Panc1 (cell line): Measurements from ENCODE around the gene MAG. TPM values are rescaled to one million over a fixed set of nuclear protein-coding genes. Genes with fewer than 3 reads are reported as not detected.

Experiments
- ATAC-seq: fragments of 200-7000 bp; cut with Tn5 transposase; 2 replicates; pipeline ENCODE4 v1.9.1; 2020; ENCODE audit warnings: mild to moderate bottlenecking, moderate library complexity
- BruUV-seq: library from RNA; stranded (reverse); fragments of 400-500 nt; replicated peaks from 2 replicates; lab custom pipeline; 2021; lab: Mats Ljungman, UMichigan
- CTCF ChIA-PET: fragments of 300-600 bp; sonication (Branson Sonifier 250); formaldehyde crosslinking; loops from one replicate; lab custom pipeline; 2022; ENCODE audit warnings: antibody characterized with exemption; lab: Charles Lee
- POLR2A ChIA-PET: fragments of 300-600 bp; sonication (Branson Sonifier 250); formaldehyde crosslinking; loops from one replicate; lab custom pipeline; 2022; ENCODE audit warnings: antibody characterized with exemption; lab: Charles Lee
- DNase-seq: peaks from one replicate; pipeline ENCODE4 v3.0.0-alpha.2; 2010; ENCODE audit warnings: low read depth, low spot score
- H3K27ac ChIP-seq: 2 replicates; pipeline ENCODE4 v1.5.1; 2011; ENCODE audit warnings: mild to moderate bottlenecking, low read length, inconsistent platforms
- H3K27me3 ChIP-seq: fragments of 200-500 bp; sonication (Bioruptor generic); 2 replicates; pipeline ENCODE4 v1.6.0; 2014; ENCODE audit warnings: low read length, inconsistent platforms; ENCODE audit not compliant: control insufficient read depth, insufficient read depth
- H3K36me3 ChIP-seq: fragments of 200-500 bp; sonication (Bioruptor generic); 2 replicates; pipeline ENCODE4 v1.5.1; 2014; ENCODE audit warnings: inconsistent platforms, mild to moderate bottlenecking, low read length, moderate library complexity; ENCODE audit not compliant: control insufficient read depth, insufficient read depth
- H3K4me1 ChIP-seq: 2 replicates; pipeline ENCODE4 v1.5.1; 2011; ENCODE audit warnings: inconsistent platforms, mild to moderate bottlenecking, low read length, moderate library complexity; ENCODE audit not compliant: control insufficient read depth, insufficient read depth
- H3K4me3 ChIP-seq, 2 experiments: 2 replicates each; pipeline ENCODE4 v1.5.1; 2011 to 2012; ENCODE audit warnings: low read depth in 2 of 2, low read length in 2 of 2, mild to moderate bottlenecking in 2 of 2, inconsistent platforms in 1 of 2, moderate library complexity in 1 of 2
- H3K9me3 ChIP-seq: fragments of 200-500 bp; sonication (Bioruptor generic); 2 replicates; pipeline ENCODE4 v1.5.1; 2014; ENCODE audit warnings: low read depth, mild to moderate bottlenecking, inconsistent platforms, low read length, moderate library complexity; ENCODE audit not compliant: control insufficient read depth, insufficient read depth
- CTCF ChIP-seq: fragments of 450-650 bp; IDR thresholded peaks from 2 replicates; pipeline ENCODE4 v1.5.1; 2017; ENCODE audit warnings: mild to moderate bottlenecking
- POLR2AphosphoS5 ChIP-seq: IDR thresholded peaks from 2 replicates; pipeline ENCODE4 v1.6.1; 2012; ENCODE audit warnings: mild to moderate bottlenecking, low read depth, low read length, moderate library complexity
- SIN3A ChIP-seq: IDR thresholded peaks from 2 replicates; pipeline ENCODE4 v1.6.1; 2012; ENCODE audit warnings: low read depth, mild to moderate bottlenecking, low read length, moderate library complexity, borderline replicate concordance; ENCODE audit not compliant: insufficient read depth
- TCF7L2 ChIP-seq: IDR thresholded peaks from 2 replicates; pipeline ENCODE4 v1.6.1; 2011; ENCODE audit warnings: mild to moderate bottlenecking, low read depth, low read length, inconsistent platforms
- in situ Hi-C: cut with HindIII; loops from 2 replicates; pipeline ENCODE4 v1.10.0; 2016; ENCODE audit warnings: low sequenced_read_pairs, low pct_unique_long_range_greater_than_20kb
- intact Hi-C: fragments of 100-400 bp; cut with micrococcal nuclease; formaldehyde crosslinking; loops from one replicate; pipeline ENCODE4 v1.10.0; 2022; ENCODE audit not compliant: unreplicated experiment
- total RNA-seq: library from RNA; stranded (reverse); gene quantifications from one replicate; pipeline ENCODE4 v1.2.1, GENCODE V29; 2021; ENCODE audit not compliant: unreplicated experiment
- TF ChIP-seq, protein P1 (sequence below), 2 experiments: IDR thresholded peaks; 2 replicates each; pipeline ENCODE4 v1.6.1; 2011 to 2012; ENCODE audit warnings: low read depth in 2 of 2, control low read depth in 1 of 2, low read length in 1 of 2, mild to moderate bottlenecking in 1 of 2, moderate library complexity in 1 of 2; ENCODE audit not compliant: insufficient read depth in 1 of 2

Gene MAG
- total RNA-seq, 1 experiment from 2014 or later = not detected

DNA sequence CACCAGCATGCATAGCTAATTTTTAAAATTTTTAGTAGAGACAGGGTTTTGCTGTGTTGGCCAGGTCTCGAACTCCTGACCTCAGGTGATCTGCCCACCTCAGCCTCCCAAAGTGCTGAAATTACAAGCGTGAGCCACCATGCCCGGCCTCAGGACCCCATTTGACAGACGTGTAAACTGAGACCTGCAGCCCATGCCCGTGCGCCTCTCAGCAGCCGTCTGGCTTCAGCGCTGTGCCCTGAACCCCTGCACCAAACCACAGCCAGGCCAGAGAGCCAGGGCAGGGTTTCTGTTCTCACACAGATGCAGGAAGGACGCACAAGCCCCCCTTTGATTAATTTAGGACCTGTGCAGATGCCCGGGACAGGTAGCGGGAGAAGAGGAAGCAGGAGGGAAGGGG is 48.5 kb downstream of the MAG start:
- TF ChIP-seq, protein P1, sequence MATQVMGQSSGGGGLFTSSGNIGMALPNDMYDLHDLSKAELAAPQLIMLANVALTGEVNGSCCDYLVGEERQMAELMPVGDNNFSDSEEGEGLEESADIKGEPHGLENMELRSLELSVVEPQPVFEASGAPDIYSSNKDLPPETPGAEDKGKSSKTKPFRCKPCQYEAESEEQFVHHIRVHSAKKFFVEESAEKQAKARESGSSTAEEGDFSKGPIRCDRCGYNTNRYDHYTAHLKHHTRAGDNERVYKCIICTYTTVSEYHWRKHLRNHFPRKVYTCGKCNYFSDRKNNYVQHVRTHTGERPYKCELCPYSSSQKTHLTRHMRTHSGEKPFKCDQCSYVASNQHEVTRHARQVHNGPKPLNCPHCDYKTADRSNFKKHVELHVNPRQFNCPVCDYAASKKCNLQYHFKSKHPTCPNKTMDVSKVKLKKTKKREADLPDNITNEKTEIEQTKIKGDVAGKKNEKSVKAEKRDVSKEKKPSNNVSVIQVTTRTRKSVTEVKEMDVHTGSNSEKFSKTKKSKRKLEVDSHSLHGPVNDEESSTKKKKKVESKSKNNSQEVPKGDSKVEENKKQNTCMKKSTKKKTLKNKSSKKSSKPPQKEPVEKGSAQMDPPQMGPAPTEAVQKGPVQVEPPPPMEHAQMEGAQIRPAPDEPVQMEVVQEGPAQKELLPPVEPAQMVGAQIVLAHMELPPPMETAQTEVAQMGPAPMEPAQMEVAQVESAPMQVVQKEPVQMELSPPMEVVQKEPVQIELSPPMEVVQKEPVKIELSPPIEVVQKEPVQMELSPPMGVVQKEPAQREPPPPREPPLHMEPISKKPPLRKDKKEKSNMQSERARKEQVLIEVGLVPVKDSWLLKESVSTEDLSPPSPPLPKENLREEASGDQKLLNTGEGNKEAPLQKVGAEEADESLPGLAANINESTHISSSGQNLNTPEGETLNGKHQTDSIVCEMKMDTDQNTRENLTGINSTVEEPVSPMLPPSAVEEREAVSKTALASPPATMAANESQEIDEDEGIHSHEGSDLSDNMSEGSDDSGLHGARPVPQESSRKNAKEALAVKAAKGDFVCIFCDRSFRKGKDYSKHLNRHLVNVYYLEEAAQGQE (IDR thresholded peaks at IDR 0.05; ENCODE audit: insufficient read depth in 1 of 2, low read depth in 2 of 2, low read length in 1 of 2) = no peak
- TF ChIP-seq CTCF = no peak
- no peak for TF ChIP-seq POLR2AphosphoS5
- no peak for TF ChIP-seq TCF7L2
- TF ChIP-seq SIN3A = no peak
- Histone ChIP-seq H3K9me3 (no peaks in the 10 kb centered on the region), H3K4me3 (no peak overlapping the region), H3K36me3 (no peaks in the 10 kb centered on the region), H3K4me1 (no peaks in the 10 kb centered on the region), H3K27me3 (no peaks in the 10 kb centered on the region), H3K27ac (no peak overlapping the region)
- POLR2A ChIA-PET = no interaction called here
- intact Hi-C loops = no loop called here
- ATAC-seq (no peak), DNase-seq (no peak)
- in situ Hi-C loops = no loop called here
- BruUV-seq = no TSS peak
- CTCF ChIA-PET = no interaction called here

GRCh38 chr19:35341006-35341405 is 49.0 kb downstream of the MAG start:
- POLR2A ChIA-PET = no interaction called here
- no peak for TF ChIP-seq POLR2AphosphoS5
- Histone ChIP-seq H3K9me3 (no peaks in the 10 kb centered on the region), H3K27me3 (no peaks in the 10 kb centered on the region; the same call in 1 of the 2 replicates), H3K27ac (no peak overlapping the region), H3K36me3 (no peaks in the 10 kb centered on the region), H3K4me1 (no peaks in the 10 kb centered on the region), H3K4me3 (no peak overlapping the region)
- in situ Hi-C loops (no loop called here), intact Hi-C loops (no loop called here)
- BruUV-seq = no TSS peak
- DNase-seq = no peak
- CTCF ChIA-PET = no interaction called here
- no peak for ATAC-seq

DNA sequence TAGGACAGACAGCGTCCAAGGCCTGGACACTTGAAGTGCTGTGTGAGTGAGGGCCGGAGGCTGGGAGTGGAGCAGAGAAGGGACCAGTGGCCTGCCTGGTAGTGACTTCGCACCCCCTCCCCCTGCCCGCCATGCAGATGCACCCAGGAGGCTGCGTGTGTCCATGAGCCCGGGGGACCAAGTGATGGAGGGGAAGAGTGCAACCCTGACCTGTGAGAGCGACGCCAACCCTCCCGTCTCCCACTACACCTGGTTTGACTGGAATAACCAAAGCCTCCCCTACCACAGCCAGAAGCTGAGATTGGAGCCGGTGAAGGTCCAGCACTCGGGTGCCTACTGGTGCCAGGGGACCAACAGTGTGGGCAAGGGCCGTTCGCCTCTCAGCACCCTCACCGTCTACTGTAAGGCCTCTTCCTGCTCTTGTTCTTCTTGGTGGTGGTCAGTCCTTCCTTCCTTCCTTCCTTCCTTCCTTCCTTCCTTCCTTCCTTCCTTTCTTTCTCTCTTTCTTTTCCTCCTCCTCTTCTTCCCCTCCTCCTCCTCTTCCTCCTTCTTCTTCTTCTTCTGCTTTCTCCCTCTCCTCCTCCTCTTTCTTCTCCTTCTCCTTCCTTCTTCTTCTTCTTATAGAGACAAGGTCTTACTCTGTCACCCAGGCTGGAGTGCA is 49.7 kb downstream of the MAG start:
- in situ Hi-C loops = no loop called here
- POLR2A ChIA-PET = no interaction called here
- no TSS peak for BruUV-seq

More for the DNA sequence above, 49.7 kb downstream of the MAG start:
- H3K27me3 ChIP-seq = no peaks in the 10 kb centered on the region; the same call in 1 of the 2 replicates
- H3K9me3 ChIP-seq = no peaks in the 10 kb centered on the region
- H3K4me3 ChIP-seq = no peak overlapping the region
- no peaks in the 10 kb centered on the region for H3K4me1 ChIP-seq
- intact Hi-C loops = no loop called here
- no peak for ATAC-seq
- no peak for DNase-seq
- TF ChIP-seq SIN3A = no peak
- TF ChIP-seq, protein P1 (IDR thresholded peaks at IDR 0.05; ENCODE audit: insufficient read depth in 1 of 2, low read depth in 2 of 2, low read length in 1 of 2) = no peak
- TF ChIP-seq CTCF = no peak
- CTCF ChIA-PET = no interaction called here
- H3K36me3 ChIP-seq = no peaks in the 10 kb centered on the region
- H3K27ac ChIP-seq = no peak overlapping the region
